MCF 10A (cell line): Measurements from ENCODE around the gene MDM2. TPM values are rescaled to one million over a fixed set of nuclear protein-coding genes. Genes with fewer than 3 reads are reported as not detected.

Experiments
- BruUV-seq: library from RNA; stranded (reverse); fragments of 400-500 nt; replicated peaks from 2 replicates; lab custom pipeline; 2021; lab: Mats Ljungman, UMichigan
- CTCF ChIA-PET: fragments of 300-600 bp; sonication (Branson Sonifier 250); formaldehyde crosslinking; extraction: SDS; loops from one replicate; lab custom pipeline; 2021; ENCODE audit warnings: antibody characterized with exemption, inconsistent platforms; lab: Yijun Ruan, JAX
- POLR2A ChIA-PET: fragments of 300-600, 350-650 bp; sonication (Branson Sonifier 250); formaldehyde crosslinking; extraction: SDS; loops from one replicate; lab custom pipeline; 2020; ENCODE audit warnings: antibody characterized with exemption, inconsistent platforms; lab: Yijun Ruan, JAX
- DNase-seq: peaks from one replicate; pipeline ENCODE4 v3.0.0-alpha.2; 2018; ENCODE audit not compliant: unreplicated experiment
- H3K27ac Mint-ChIP-seq: one replicate; pipeline ENCODE4 v1.8.0; 2022; ENCODE audit warnings: mild to moderate bottlenecking, low read depth, mixed read lengths; ENCODE audit not compliant: unreplicated experiment
- H3K27me3 Mint-ChIP-seq: one replicate; pipeline ENCODE4 v1.8.0; 2022; ENCODE audit warnings: mixed read lengths; ENCODE audit not compliant: insufficient read depth, unreplicated experiment
- H3K36me3 Mint-ChIP-seq: one replicate; pipeline ENCODE4 v1.8.0; 2022; ENCODE audit warnings: mild to moderate bottlenecking, moderate library complexity, mixed read lengths; ENCODE audit not compliant: insufficient read depth, unreplicated experiment
- H3K4me1 Mint-ChIP-seq: one replicate; pipeline ENCODE4 v1.8.0; 2022; ENCODE audit warnings: mixed read lengths; ENCODE audit not compliant: insufficient read depth, unreplicated experiment
- H3K4me3 Mint-ChIP-seq: one replicate; pipeline ENCODE4 v1.8.0; 2022; ENCODE audit warnings: mild to moderate bottlenecking, moderate library complexity, mixed read lengths; ENCODE audit not compliant: unreplicated experiment
- H3K9me3 Mint-ChIP-seq: one replicate; pipeline ENCODE4 v1.8.0; 2022; ENCODE audit warnings: mixed read lengths; ENCODE audit not compliant: unreplicated experiment
- intact Hi-C: fragments of 100-400 bp; cut with micrococcal nuclease; formaldehyde crosslinking; loops from 2 replicates; pipeline ENCODE4 v1.14.1; 2022
- total RNA-seq: library from RNA; stranded (reverse); gene quantifications from 2 replicates; pipeline ENCODE4 v1.2.3, GENCODE V29; 2022
- TF ChIP-seq, protein P1 (sequence below): fragments of 200-600 bp; IDR thresholded peaks from one replicate; pipeline ENCODE4 v1.8.0; 2022; ENCODE audit warnings: antibody characterized with exemption, mild to moderate bottlenecking; ENCODE audit not compliant: unreplicated experiment

The MDM2 gene
- total RNA-seq, 1 experiment from 2014 or later, result 383 TPM

DNA sequence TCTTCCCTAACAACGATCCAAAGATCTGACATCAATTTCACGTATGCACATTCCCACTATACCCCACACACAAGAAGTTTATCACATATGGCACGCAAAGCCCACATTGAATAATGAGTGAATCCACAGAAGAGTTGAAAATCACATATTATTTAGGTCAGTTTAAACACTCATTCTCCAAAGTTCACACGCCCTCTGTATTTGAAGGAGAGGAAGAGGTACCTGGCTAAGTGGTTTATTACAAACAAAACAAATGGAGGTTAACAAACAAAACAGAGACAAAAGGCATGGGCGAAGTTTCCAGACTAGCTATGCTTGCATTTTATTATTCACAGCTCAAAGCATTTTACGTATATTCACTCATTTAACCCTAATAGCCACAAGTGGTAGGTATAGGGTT, 83.2 kb downstream of the MDM2 start:
- Mint-ChIP-seq H3K27ac (no peak overlapping the region), H3K27me3 (no peaks in the 10 kb centered on the region), H3K4me3 (no peak overlapping the region), H3K9me3 (no peaks in the 10 kb centered on the region), H3K4me1 (no peaks in the 10 kb centered on the region), H3K36me3 (peaks cover 7% of the 10 kb centered on the region)
- no peak for DNase-seq
- TF ChIP-seq, protein P1, sequence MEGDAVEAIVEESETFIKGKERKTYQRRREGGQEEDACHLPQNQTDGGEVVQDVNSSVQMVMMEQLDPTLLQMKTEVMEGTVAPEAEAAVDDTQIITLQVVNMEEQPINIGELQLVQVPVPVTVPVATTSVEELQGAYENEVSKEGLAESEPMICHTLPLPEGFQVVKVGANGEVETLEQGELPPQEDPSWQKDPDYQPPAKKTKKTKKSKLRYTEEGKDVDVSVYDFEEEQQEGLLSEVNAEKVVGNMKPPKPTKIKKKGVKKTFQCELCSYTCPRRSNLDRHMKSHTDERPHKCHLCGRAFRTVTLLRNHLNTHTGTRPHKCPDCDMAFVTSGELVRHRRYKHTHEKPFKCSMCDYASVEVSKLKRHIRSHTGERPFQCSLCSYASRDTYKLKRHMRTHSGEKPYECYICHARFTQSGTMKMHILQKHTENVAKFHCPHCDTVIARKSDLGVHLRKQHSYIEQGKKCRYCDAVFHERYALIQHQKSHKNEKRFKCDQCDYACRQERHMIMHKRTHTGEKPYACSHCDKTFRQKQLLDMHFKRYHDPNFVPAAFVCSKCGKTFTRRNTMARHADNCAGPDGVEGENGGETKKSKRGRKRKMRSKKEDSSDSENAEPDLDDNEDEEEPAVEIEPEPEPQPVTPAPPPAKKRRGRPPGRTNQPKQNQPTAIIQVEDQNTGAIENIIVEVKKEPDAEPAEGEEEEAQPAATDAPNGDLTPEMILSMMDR, result no peak
- ChIA-PET CTCF (no interaction called here), POLR2A (no interaction called here)
- BruUV-seq, result no TSS peak
- intact Hi-C loops, result loop anchor here (10.0 kb wide), 1 partner anchor 364 kb away; no protein-coding TSS in a partner anchor

DNA sequence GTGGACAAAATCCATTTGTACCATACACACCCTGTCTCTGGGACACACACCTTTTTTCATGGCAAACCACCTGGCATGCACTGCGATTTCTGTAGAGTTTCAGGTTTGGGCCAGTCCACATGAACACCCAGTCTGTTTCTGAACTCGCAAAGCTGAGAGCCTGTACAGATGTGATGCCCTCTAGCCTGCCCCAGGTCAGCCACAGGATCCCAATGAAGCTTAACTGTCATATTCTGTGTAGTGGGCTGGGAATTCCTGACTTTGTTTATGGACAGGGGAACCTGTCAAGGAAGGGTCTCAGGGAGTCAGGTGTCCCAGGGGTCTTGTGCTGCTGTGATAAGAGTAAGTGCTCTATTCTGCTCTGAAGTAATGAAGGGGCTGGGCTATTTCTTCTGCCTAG, 85.2 kb downstream of the MDM2 start:
- CTCF ChIA-PET, result no interaction called here
- Mint-ChIP-seq H3K27ac (no peak overlapping the region), H3K36me3 (peaks cover 7% of the 10 kb centered on the region), H3K9me3 (no peaks in the 10 kb centered on the region), H3K4me1 (no peaks in the 10 kb centered on the region), H3K27me3 (no peaks in the 10 kb centered on the region), H3K4me3 (no peak overlapping the region)
- intact Hi-C loops, result loop anchor here (10.0 kb wide), 1 partner anchor 362 kb away; no protein-coding TSS in a partner anchor
- TF ChIP-seq, protein P1, result no peak
- DNase-seq, result no peak
- BruUV-seq, result no TSS peak
- POLR2A ChIA-PET, result no interaction called here

DNA sequence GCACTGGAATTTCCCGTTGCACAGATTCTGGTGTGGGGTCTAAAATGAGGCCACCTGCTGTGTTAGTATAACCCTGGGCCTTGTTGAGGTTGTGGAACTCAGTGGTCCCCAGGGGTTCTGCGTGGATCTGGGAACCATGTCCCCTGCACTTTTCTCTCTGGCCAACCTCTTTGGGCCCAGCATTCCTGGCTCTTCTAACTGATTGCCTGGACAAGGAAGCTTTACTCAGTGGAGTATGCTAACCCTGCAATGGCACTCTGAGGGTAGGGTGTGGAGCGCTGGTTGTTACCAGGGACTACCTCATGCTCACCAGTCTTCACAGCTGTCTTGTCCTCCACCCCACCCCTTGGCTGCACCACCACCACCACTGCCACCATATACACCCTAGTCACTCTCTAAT, 85.8 kb downstream of the MDM2 start:
- Mint-ChIP-seq H3K4me3 (no peak overlapping the region), H3K36me3 (peaks cover 7% of the 10 kb centered on the region), H3K4me1 (no peaks in the 10 kb centered on the region), H3K27me3 (no peaks in the 10 kb centered on the region), H3K9me3 (no peaks in the 10 kb centered on the region), H3K27ac (no peak overlapping the region)
- no TSS peak for BruUV-seq
- TF ChIP-seq, protein P1, result no peak
- intact Hi-C loops, result loop anchor here (10.0 kb wide), 1 partner anchor 361 kb away; no protein-coding TSS in a partner anchor
- CTCF ChIA-PET, result no interaction called here
- DNase-seq, result no peak
- POLR2A ChIA-PET, result no interaction called here

DNA sequence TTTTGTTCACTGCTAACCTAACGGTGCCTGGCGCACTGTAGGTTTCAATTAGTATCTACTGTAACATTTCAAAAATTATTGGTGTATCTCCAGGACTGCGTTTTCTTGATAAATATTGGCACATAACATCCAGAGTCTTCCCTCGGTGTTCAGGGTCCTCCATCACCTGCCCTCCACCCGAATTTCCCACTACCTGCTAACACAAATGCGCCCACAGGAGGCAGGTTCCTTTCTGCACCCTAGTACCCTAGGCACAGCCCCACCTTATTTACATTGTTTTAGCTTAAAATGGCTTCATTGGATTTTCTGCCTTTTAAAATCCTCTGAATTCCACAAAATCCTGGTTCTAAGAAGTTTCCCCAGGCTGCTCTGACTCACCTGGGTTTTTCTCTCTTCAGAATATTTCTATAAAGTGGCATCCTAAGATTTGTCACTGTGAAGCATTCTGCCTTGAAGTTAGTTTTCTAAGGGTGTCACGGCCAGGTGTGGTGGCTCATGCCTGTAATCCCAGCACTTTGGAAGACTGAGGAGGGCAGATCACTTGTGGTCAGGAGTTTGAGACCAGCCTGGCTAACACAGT, 86.4 kb downstream of the MDM2 start:
- TF ChIP-seq, protein P1, result no peak
- Mint-ChIP-seq H3K36me3 (peaks cover 7% of the 10 kb centered on the region), H3K4me3 (no peak overlapping the region), H3K9me3 (no peaks in the 10 kb centered on the region), H3K4me1 (peaks cover 3% of the 10 kb centered on the region), H3K27ac (no peak overlapping the region), H3K27me3 (no peaks in the 10 kb centered on the region)
- DNase-seq, result no peak
- intact Hi-C loops, result loop anchor here (10.0 kb wide), 1 partner anchor 360 kb away; no protein-coding TSS in a partner anchor
- ChIA-PET POLR2A (interaction anchor here (0.6 kb wide), 1 partner anchor 129 kb away, joined by 3 read pairs; no protein-coding TSS in a partner anchor), CTCF (no interaction called here)
- no TSS peak for BruUV-seq
